Right lobe of liver (tissue), 6 donors: ENCODE measurements around the gene NOS1AP. TPM values are rescaled to one million over a fixed set of nuclear protein-coding genes. Genes with fewer than 3 reads are reported as not detected.

Experiments
- ATAC-seq, 4 donors: fragments of 200-7000 bp; cut with Tn5 transposase; one replicate each; pipeline ENCODE4 v1.9.1; 2020; ENCODE audit warnings: mild to moderate bottlenecking in 4 of 4, moderate library complexity in 4 of 4
- DNase-seq, 3 donors: peaks; one replicate each; pipeline ENCODE4 v3.0.0-alpha.2; 2020
- H3K27ac ChIP-seq, 3 donors: fragments of 200-600 bp; one replicate each; pipeline ENCODE4 v1.8.0; 2022
- H3K27me3 ChIP-seq, 2 donors: fragments of 200-600 bp; one replicate each; pipeline ENCODE4 v1.8.0; 2022
- H3K36me3 ChIP-seq, 4 donors: fragments of 200-600 bp; sonication (generic) in 1 of 4; one replicate each; pipeline versions ENCODE4 v1.5.1 to v1.8.0; 2017 to 2022; ENCODE audit warnings: control low read depth in 1 of 4
- H3K4me1 ChIP-seq, 4 donors: fragments of 200-600 bp; sonication (generic) in 1 of 4; one replicate each; pipeline versions ENCODE4 v1.5.1 to v1.8.0; 2017 to 2022; ENCODE audit warnings: control low read depth in 1 of 4
- H3K4me3 ChIP-seq, 3 donors: fragments of 200-600 bp; one replicate each; pipeline ENCODE4 v1.8.0; 2022
- H3K9me3 ChIP-seq, 4 donors: fragments of 200-600 bp; sonication (generic) in 1 of 4; one replicate each; pipeline versions ENCODE4 v1.5.1 to v1.8.0; 2017 to 2022; ENCODE audit warnings: control low read depth in 1 of 4
- CTCF ChIP-seq, 4 donors: fragments of 200-600 bp in 3 of 4; fragments of 450-650 bp in 1 of 4; IDR thresholded peaks; one replicate each; pipeline versions ENCODE4 v1.5.1 to v1.8.0; 2016 to 2022; ENCODE audit warnings: antibody characterized with exemption in 4 of 4, mild to moderate bottlenecking in 2 of 4
- POLR2A ChIP-seq: fragments of 450-650 bp; IDR thresholded peaks from one replicate; pipeline ENCODE4 v1.6.1; 2017; ENCODE audit warnings: antibody characterized with exemption, mild to moderate bottlenecking
- WGBS: methylation state at CpG from one replicate; pipeline ENCODE4 v1.1.6; 2018; ENCODE audit warnings: low coverage, low lambda C conversion rate; ENCODE audit not compliant: insufficient coverage; ENCODE audit errors: missing lambda C conversion rate; 5-methylcytosine and 5-hydroxymethylcytosine counted together
- intact Hi-C, 2 donors: fragments of 100-400 bp; cut with DNase I; formaldehyde crosslinking; loops; one replicate each; pipeline versions ENCODE4 v1.11.2 to v1.14.1; 2022
- total RNA-seq, 6 experiments: library from RNA; depleted of rRNA in 2 of 6; stranded (reverse); fragments of >200 nt in 2 of 6; fragmentation: NEBNext Ultra II Directional in 3 of 6; extraction: Animal tissue kit (Norgen Biotek cat#: 25700) in 3 of 6; gene quantifications; one replicate each; pipeline versions ENCODE4 v1.1.0 to v1.2.4, GENCODE V29; 2016 to 2023
- donor health status: DM: no; HTN: yes; CAD: no.
- donor health status: DM: no; HTN: no; CAD: no.
- donor health status: DM: no; HTN: no; CAD: no.
- donor health status: DM: no; HTN: yes; CAD: no.
- donor health status: DM: no; HTN: yes; CAD: no.

NOS1AP gene
- total RNA-seq, 6 experiments from 2014 or later = 4.7 to 24.8 (median 11.6) TPM

- TF ChIP-seq POLR2A = no peak
- TF ChIP-seq CTCF (IDR thresholded peaks at IDR 0.05) = no peak
- intact Hi-C loops = no loop called here
Measured at GRCh38 chr1:162223488-162223887, 154.0 kb downstream of the NOS1AP start.

GRCh38 chr1:162224267-162224666, 154.8 kb downstream of the NOS1AP start:
- H3K9me3 ChIP-seq = no peaks in the 10 kb centered on the region
- TF ChIP-seq CTCF (IDR thresholded peaks at IDR 0.05) = no peak
- TF ChIP-seq POLR2A = no peak
- no peaks in the 10 kb centered on the region for H3K27me3 ChIP-seq
- no peak for DNase-seq
- H3K36me3 ChIP-seq = no peaks in the 10 kb centered on the region
- no peak for ATAC-seq
- no peak overlapping the region for H3K27ac ChIP-seq
- H3K4me3 ChIP-seq = no peak overlapping the region
- peaks cover 0 to 13% (median 3%) of the 10 kb centered on the region in 4 donors for H3K4me1 ChIP-seq
- intact Hi-C loops = no loop called here

More at GRCh38 chr1:162223488-162223887, 154.0 kb downstream of the NOS1AP start:
- Histone ChIP-seq H3K4me3 (no peak overlapping the region), H3K9me3 (no peaks in the 10 kb centered on the region), H3K36me3 (no peaks in the 10 kb centered on the region), H3K27me3 (no peaks in the 10 kb centered on the region), H3K27ac (no peak overlapping the region), H3K4me1 (peaks cover 0 to 13% (median 3%) of the 10 kb centered on the region in 4 donors)
- WGBS = 84% methylated on average over 2 of the region's 2 CpGs
- DNase-seq (no peak), ATAC-seq (no peak)

- no peaks in the 10 kb centered on the region for H3K36me3 ChIP-seq
- 62% methylated on average over 5 of the region's 5 CpGs for WGBS
- TF ChIP-seq CTCF (IDR thresholded peaks at IDR 0.05) (no peak), POLR2A (no peak)
- peaks cover 0 to 50% (median 19%) of the 10 kb centered on the region in 4 donors for H3K4me1 ChIP-seq
- intact Hi-C loops = no loop called here
- no peak overlapping the region for H3K4me3 ChIP-seq
- no peak for DNase-seq
- H3K9me3 ChIP-seq = no peaks in the 10 kb centered on the region
- no peak overlapping the region for H3K27ac ChIP-seq
- H3K27me3 ChIP-seq = no peaks in the 10 kb centered on the region
- ATAC-seq = no peak
Measured at GRCh38 chr1:162228586-162228985, 159.1 kb downstream of the NOS1AP start.

GRCh38 chr1:162229549-162229948, 160.1 kb downstream of the NOS1AP start:
- intact Hi-C loops = no loop called here
- H3K27ac ChIP-seq = peak overlapping the region in 1 of 3 donors; percentile 84
- no peak for TF ChIP-seq CTCF (IDR thresholded peaks at IDR 0.05)
- TF ChIP-seq POLR2A = no peak
- no peaks in the 10 kb centered on the region for H3K9me3 ChIP-seq
- H3K4me1 ChIP-seq = peaks cover 0 to 50% (median 21%) of the 10 kb centered on the region in 4 donors
- no peaks in the 10 kb centered on the region for H3K27me3 ChIP-seq
- no peak overlapping the region for H3K4me3 ChIP-seq
- WGBS = 24% methylated on average over 2 of the region's 2 CpGs
- ATAC-seq (no peak), DNase-seq (no peak)
- no peaks in the 10 kb centered on the region for H3K36me3 ChIP-seq

GRCh38 chr1:162230096-162230495, 160.6 kb downstream of the NOS1AP start:
- H3K9me3 ChIP-seq = no peaks in the 10 kb centered on the region
- TF ChIP-seq POLR2A (no peak), CTCF (IDR thresholded peaks at IDR 0.05) (peak; percentile 18 to 55 (median 35))
- H3K4me1 ChIP-seq = peaks cover 0 to 54% (median 23%) of the 10 kb centered on the region in 4 donors
- intact Hi-C loops = no loop called here
- H3K36me3 ChIP-seq = no peaks in the 10 kb centered on the region
- DNase-seq (peak; percentile 29 to 66 (median 65)), ATAC-seq (peak; percentile 65 to 75 (median 70))
- H3K4me3 ChIP-seq = no peak overlapping the region
- no peaks in the 10 kb centered on the region for H3K27me3 ChIP-seq
- 43% methylated on average over 3 of the region's 3 CpGs for WGBS
- peak overlapping the region in 1 of 3 donors; percentile 84 for H3K27ac ChIP-seq
